GM21825 (cell line): Measurements from ENCODE around the gene DNAJC30.

Experiments
- ATAC-seq: cut with Tn5 transposase; IDR thresholded peaks from one replicate; pipeline ENCODE4 v1.9.1; 2021; ENCODE audit warnings: mild to moderate bottlenecking, moderate library complexity; ENCODE audit not compliant: unreplicated experiment

Gene DNAJC30

DNA sequence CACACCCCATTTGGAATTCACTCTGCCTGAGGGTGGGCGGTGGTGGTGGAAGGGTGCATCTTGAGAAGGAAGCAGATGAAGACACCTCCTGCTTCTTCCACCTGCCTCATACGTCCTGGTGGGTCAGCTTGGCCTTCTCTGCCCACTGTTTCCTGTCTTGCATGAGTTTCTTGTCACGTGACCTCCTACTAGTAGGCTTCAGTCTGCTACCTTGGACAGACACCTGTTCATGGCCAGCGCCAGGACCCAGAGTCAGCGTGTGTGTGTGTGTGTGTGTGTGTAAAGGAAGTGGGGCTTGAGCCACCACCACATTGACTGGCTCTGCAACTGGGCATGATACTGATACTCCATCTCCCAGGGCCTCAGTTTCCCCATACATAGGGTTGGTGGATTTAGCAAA lies 32.7 kb downstream of the DNAJC30 start:
- ATAC-seq: no peak

DNA sequence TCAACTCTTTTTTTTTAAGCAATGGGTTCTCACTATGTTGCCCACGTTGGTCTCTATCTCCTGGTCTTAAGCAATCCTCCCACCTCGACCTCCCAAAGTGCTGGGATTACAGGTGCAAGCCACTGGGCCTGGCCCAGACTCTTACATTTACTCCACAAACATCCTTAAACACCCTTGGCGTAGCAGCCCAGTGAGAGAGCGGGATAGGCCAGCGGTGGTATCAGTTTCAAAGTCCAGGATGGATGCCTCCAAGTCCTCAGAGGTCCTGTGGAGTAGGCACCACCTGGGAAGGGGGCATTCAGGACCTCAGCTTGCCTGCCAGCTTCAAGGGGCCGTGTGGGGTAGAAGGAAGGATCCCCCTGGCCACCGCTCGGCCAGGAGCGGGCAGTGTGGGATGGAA lies 33.7 kb downstream of the DNAJC30 start:
- ATAC-seq: no peak

GRCh38 chr7:73648593-73649332 lies 34.5 kb downstream of the DNAJC30 start:
- no peak for ATAC-seq

DNA sequence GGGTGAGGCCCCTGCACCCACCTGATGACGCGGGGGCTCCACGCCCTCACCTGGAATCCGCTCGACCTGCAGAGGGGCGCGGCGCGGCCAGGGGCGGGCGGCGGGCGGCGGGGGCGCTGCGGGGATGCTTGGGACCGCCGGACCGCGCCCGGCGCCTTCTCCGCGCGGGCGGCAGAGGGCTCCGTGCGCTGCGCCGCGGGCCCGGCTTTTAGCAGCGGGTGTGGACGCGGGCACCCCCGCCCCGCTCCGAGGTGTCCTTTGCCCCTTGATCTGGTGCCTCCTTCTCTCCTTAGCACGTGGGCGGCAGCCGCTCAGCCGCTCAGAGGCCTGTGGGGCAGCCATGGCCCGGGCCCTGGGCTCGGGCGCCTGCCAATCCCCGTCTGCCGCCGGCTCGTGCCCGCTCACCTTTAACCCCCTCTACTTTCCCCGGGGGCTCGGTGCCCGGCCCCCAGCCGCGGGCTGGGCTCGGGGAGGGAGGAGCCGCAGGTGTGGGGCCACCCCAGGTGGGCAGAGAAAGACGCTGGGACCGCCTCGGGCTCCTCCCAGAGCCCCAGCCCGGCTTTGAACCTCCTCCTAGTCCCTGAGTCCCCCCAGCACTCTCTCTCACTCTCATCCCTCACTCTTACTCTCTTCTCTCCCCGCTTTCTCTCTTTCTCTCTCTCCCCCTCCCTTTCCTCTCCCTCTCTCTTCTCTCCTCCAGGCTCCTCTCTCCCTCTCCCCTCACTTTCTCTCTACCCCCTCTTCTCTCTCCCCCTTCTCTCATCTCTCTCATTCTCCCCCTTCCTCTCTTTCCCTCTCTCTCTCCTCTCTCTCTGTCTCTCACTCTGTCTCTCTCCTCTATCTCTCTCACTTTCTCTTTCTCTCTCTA lies 35.3 kb downstream of the DNAJC30 start:
- ATAC-seq: no peak

DNA sequence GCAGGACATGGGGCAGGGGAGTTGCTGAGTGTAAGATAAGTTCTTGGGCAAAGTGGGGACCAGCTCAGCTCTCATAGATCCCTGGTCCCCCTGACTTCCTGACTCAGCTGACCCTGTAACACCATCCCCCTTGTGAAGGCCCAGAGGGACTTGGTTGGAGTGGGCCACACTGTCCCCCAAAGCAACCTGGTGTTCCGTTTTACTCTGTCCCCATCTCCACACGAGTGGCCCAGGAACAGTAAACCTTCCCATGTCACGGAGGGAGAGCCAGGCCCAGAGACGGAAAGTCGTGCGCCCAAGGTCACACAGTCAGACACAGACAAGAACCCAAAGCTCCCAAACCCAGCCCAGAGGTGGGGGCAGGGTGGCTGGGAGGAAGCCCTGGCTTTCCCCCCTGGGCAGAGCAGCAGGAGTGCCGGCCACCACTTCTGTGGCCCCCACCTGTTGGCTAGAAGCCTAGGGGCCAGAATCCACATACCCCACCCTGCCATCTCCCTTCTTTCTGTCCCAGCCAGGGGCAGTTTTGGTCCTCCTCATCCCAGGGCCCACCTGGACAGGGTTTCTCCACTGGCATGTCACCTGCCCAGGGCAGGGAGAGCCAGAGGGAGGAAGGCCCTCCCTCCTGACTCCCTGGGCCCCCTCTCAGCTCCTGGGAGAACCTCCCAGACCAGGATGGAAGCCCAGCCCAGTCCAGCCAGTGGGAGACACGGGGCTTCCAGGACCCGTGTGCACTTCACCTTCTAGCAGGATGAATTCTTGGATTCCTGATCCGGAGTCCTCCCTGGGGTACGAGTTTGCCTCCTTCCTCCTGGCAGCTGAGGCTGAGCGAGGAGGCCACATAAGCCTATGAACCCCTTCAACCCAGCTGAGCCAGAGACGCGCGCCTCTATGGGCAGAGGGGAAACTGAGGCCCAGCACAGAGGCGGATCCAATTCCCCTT lies 36.2 kb downstream of the DNAJC30 start:
- ATAC-seq: no peak

DNA sequence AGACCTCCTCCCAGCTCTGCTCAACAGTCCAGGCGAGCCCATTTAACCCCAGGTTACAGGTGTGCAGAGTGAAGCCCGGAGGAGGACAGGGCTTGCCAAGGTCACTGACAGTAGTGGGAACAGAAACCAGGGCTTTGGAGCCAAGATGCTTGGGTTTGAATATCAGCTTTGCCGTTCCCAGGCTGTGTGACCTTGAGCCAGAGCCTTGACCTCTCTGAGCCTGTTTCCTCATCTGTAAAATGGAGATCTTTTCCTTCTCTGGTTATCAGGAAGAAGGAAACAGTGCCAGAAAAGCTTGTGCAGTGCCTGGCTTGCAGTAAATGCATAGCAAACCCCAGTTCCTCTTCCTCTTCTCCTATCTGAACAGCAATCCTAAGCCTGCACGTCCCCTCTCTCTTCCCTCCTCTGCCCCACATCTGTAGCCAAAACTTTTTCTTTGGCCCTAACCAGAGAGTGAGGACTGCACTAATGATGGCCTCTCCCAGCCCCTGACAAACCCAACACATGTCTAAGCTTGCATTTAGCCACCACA lies 37.5 kb downstream of the DNAJC30 start:
- ATAC-seq: no peak

GRCh38 chr7:73644688-73645286 lies 38.5 kb downstream of the DNAJC30 start:
- no peak for ATAC-seq

DNA sequence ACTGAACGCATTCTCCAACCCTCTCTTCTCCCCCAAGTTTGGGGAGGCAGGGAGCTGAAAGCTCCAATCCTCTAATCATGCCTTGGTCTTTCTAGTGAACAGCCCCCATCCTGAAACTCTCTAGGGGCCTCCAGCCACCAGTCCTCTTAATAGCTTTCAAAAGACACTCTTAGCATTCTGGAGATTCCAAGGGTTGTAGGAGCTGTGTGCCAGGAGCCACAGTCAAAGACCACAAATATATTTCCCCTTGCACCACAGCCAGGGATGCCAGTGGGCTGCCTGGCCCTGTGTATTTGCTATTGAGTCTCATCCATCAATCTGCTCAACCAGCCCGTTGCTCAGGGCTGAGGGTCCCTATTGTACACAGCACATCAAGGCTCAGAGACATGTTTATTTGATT lies 40.4 kb downstream of the DNAJC30 start:
- no peak for ATAC-seq

- ATAC-seq: no peak
Observed at GRCh38 chr7:73638911-73639310, 44.3 kb downstream of the DNAJC30 start.

DNA sequence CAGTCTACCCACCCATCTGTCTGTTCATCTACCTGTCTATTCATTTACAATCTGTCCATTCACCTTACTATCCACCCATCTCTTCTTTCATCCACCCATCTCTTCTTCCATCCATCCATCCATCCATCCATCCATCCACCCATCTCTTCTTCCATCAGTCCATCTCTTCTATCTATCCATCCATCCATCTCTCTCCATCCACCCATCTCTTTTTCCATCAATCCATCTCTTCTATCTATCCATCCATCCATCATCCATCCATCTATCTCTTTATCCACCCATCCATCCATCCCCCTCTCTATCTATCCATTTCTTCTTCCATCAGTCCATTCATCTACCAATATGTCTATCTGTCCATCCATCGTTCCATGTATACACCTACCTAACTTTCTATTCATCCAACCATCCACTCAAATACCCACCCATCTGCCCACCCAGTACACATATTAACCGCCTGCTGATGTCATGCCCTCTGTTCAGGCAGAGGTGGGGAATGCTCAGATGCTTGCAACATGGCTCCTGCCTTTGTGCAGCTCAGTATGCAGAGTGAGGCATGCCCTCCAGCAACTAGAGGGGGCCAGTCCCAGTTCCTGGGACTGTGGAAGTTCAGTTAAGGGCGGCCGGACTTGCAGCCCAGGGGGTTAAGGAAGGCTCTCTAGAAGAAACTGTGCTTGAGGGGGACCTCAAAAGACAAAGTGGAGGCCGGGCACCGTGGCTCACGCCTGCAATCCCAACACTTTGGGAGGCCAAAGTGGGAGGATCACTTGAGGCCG lies 47.6 kb downstream of the DNAJC30 start:
- no peak for ATAC-seq

DNA sequence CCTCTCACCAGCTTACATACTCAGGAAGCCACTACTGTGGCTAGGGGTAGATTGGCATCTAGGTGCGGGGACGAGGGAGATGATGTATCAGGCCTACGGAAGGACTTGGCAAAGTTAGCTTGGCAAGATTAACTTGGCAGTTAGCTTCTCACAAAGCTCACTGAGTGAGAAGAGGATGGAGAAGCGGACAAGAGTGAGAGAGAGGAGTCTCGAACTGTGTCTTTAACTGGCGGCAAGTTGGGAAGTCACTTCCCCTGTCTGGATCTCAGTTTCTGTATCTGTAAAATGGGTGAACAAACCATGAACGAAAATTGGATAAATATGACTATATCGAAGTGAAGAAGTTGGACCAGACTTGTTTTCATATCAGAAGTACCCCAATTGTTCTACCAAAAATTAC lies 49.4 kb downstream of the DNAJC30 start:
- no peak for ATAC-seq

DNA sequence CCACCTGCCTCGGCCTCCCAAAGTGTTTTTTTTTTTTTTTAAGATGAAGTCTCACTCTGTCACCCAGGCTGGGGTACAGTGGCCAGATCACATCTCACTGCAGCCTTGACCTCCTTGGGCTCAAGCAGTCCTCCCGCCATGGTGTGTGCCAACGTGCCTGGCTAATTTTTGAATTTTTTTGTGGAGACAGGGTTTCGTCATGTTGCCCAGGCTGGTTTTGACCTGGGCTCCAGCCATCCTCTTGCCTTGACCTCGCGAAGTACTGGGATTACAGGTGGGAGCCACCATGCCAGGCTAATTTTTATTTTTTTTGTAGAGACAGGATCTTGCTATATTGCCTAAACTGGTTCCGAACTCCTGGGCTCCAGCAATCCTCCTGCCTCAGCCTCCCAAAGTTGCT lies 49.9 kb downstream of the DNAJC30 start:
- ATAC-seq: no peak

GRCh38 chr7:73631558-73631957 lies 51.7 kb downstream of the DNAJC30 start:
- no peak for ATAC-seq
